GM12878 (cell line): ENCODE results near the gene AP4B1. TPM values are rescaled to one million over a fixed set of nuclear protein-coding genes. Genes with fewer than 3 reads are reported as not detected.

Source experiments
- ASH2L ChIP-seq: fragments of 300-600, 200-600 bp; sonication (generic); IDR thresholded peaks from 2 replicates; pipeline ENCODE4 v1.6.1; 2017; ENCODE audit warnings: low read depth, mild to moderate bottlenecking, borderline replicate concordance
- BRCA1 ChIP-seq: IDR thresholded peaks from 2 replicates; pipeline ENCODE4 v1.6.1; 2011; ENCODE audit warnings: low read depth, low read length, improper control_type of control experiment
- CREM ChIP-seq: IDR thresholded peaks from 2 replicates; pipeline ENCODE4 v1.6.1; 2014; ENCODE audit warnings: antibody characterized with exemption, low read depth
- FOXK2 ChIP-seq: fragments of 450-650 bp; IDR thresholded peaks from 2 replicates; pipeline ENCODE4 v1.6.1; 2017; ENCODE audit warnings: mild to moderate bottlenecking, moderate library complexity
- GABPA ChIP-seq: IDR thresholded peaks from 2 replicates; pipeline ENCODE4 v1.6.1; 2014; ENCODE audit warnings: antibody characterized with exemption, low read depth, mild to moderate bottlenecking, inconsistent platforms
- KDM1A ChIP-seq: fragments of 200-600 bp; sonication (generic); IDR thresholded peaks from 2 replicates; pipeline ENCODE4 v1.6.1; 2016; ENCODE audit warnings: borderline replicate concordance
- MTA2 ChIP-seq: fragments of 450-650 bp; IDR thresholded peaks from 2 replicates; pipeline ENCODE4 v1.6.1; 2016; ENCODE audit warnings: low read depth, mild to moderate bottlenecking, moderate library complexity
- NFXL1 ChIP-seq: fragments of 450-650 bp; IDR thresholded peaks from 2 replicates; pipeline ENCODE4 v1.6.1; 2017; ENCODE audit warnings: antibody characterized with exemption, mild to moderate bottlenecking, borderline replicate concordance
- POLR2A ChIP-seq: IDR thresholded peaks from 2 replicates; pipeline ENCODE4 v1.6.1; 2011; ENCODE audit warnings: low read depth, mild to moderate bottlenecking, low read length
- RBBP5 ChIP-seq: fragments of 200-600 bp; sonication (generic); conservative IDR thresholded peaks from 2 replicates; pipeline ENCODE4 v1.6.1; 2016
- RUNX3 ChIP-seq: IDR thresholded peaks from 2 replicates; pipeline ENCODE4 v1.6.1; 2012; ENCODE audit warnings: low read length, inconsistent platforms
- SIX5 ChIP-seq: IDR thresholded peaks from 2 replicates; pipeline ENCODE4 v1.6.1; 2011; ENCODE audit warnings: mild to moderate bottlenecking, low read depth, low read length, moderate library complexity; ENCODE audit not compliant: severe bottlenecking
- SPI1 ChIP-seq: IDR thresholded peaks from 2 replicates; pipeline ENCODE4 v1.6.1; 2011; ENCODE audit warnings: low read depth, mild to moderate bottlenecking, low read length, moderate library complexity, borderline replicate concordance; ENCODE audit not compliant: insufficient read depth
- SUZ12 ChIP-seq: fragments of 200-600 bp; sonication (generic); IDR thresholded peaks from one replicate; pipeline ENCODE4 v1.6.1; 2018; ENCODE audit warnings: antibody characterized with exemption, mild to moderate bottlenecking; ENCODE audit not compliant: unreplicated experiment
- TAF1 ChIP-seq: IDR thresholded peaks from 2 replicates; pipeline ENCODE4 v1.6.1; 2011; ENCODE audit warnings: mild to moderate bottlenecking, low read depth, low read length, borderline replicate concordance
- TBL1XR1 ChIP-seq: IDR thresholded peaks from 2 replicates; pipeline ENCODE4 v1.6.1; 2012; ENCODE audit warnings: low read depth, low read length, improper control_type of control experiment
- ZNF24 ChIP-seq: fragments of 450-650 bp; IDR thresholded peaks from 2 replicates; pipeline ENCODE4 v1.6.1; 2017; ENCODE audit warnings: antibody characterized with exemption, mild to moderate bottlenecking
- ZZZ3 ChIP-seq: IDR thresholded peaks from 2 replicates; pipeline ENCODE4 v1.6.1; 2011; ENCODE audit warnings: low read depth; ENCODE audit not compliant: control insufficient read depth, insufficient read length
- polyA plus RNA-seq, 11 experiments: library from polyadenylated mRNA; depleted of rRNA in 4 of 11; unstranded in 6 of 11; stranded (reverse) in 5 of 11; fragments of >200 nt; fragmentation: Nextera tagmentation in 4 of 11; fragmentation: Illumina TruSeq in 1 of 11; extraction: Ambion mirVana in 4 of 11; extraction: Trizol in 1 of 11; gene quantifications; 1 replicate in 1 of 11; 2 replicates in 10 of 11; pipeline versions ENCODE4 v1.2.1 to v1.2.3, GENCODE V29; 2011 to 2016; ENCODE audit warnings: inconsistent platforms in 2 of 11, missing spikeins in 2 of 11, low read depth in 1 of 11
- total RNA-seq, 4 experiments: library from RNA; depleted of rRNA in 3 of 4; stranded (reverse); fragments of >200 nt in 3 of 4; fragmentation: Illumina TruSeq in 1 of 4; extraction: Trizol in 1 of 4; gene quantifications; 2 replicates each; pipeline versions ENCODE4 v1.2.1 to v1.2.3, GENCODE V29; 2013 to 2021
- TF ChIP-seq, protein P1 (sequence below): fragments of 450-650 bp; IDR thresholded peaks from 2 replicates; pipeline ENCODE4 v1.6.1; 2016; ENCODE audit warnings: mild to moderate bottlenecking
- TF ChIP-seq, protein P2 (sequence below): IDR thresholded peaks from 2 replicates; pipeline ENCODE4 v1.6.1; 2011; ENCODE audit warnings: borderline replicate concordance, low read depth, mild to moderate bottlenecking, moderate library complexity, low read length; ENCODE audit not compliant: insufficient read depth, poor library complexity, severe bottlenecking
- TF ChIP-seq, protein P3 (sequence below), 3 experiments: IDR thresholded peaks in 2 of 3; conservative IDR thresholded peaks in 1 of 3; 2 replicates each; pipeline ENCODE4 v1.5.1; 2011; ENCODE audit warnings: low read depth in 3 of 3, low read length in 3 of 3, mild to moderate bottlenecking in 3 of 3, control low read depth in 2 of 3, moderate library complexity in 2 of 3, inconsistent platforms in 1 of 3, mixed read lengths in 1 of 3; ENCODE audit not compliant: control insufficient read depth in 2 of 3, insufficient read depth in 1 of 3; ENCODE audit errors: extremely low read depth in 1 of 3
- TF ChIP-seq, protein P4 (sequence below): IDR thresholded peaks from 2 replicates; pipeline ENCODE4 v1.6.1; 2012; ENCODE audit warnings: mild to moderate bottlenecking, low read depth, low read length

The AP4B1 gene
- total and polyA plus RNA-seq, 10 of the 15 experiments (the other 5 are each of a cell fraction or from before 2014, with no cell fraction given): 27.2 to 61.0 (median 33.0) TPM

DNA sequence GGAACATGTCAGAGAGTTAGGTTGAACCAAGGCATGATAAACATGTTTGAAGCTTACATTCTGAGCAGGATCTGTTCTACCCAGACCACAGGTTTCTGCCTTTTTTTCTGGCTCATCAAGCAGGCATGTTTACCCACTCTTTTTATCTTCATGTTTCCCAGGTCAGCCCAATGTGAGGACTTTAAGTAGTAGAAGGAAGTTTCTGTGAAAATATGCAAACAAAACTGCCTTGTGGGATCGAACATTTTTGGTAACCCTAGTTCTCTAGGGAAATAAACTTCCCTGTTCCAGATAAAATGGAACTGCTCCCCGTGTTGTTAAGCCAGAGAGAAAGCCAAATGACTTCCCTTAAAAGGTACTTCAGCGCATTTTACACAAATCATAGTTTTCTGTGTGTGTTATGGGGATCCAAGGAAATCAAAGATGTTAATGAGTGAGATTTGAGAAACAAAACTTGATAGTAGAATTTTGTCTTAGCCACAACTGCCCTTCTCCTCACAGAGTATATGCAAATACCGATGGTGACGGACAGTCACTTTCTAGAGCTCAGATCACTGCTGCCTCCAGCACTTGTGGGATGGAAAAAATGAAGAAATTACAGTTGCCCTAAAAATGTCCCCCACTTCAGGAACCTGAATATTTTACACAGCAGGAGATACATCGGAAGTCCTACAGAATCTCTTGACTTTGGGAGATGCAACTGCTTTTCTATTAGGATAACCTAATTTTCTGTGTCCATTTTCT is 23.8 kb upstream of the AP4B1 start (continued):
- TF ChIP-seq, protein P1, sequence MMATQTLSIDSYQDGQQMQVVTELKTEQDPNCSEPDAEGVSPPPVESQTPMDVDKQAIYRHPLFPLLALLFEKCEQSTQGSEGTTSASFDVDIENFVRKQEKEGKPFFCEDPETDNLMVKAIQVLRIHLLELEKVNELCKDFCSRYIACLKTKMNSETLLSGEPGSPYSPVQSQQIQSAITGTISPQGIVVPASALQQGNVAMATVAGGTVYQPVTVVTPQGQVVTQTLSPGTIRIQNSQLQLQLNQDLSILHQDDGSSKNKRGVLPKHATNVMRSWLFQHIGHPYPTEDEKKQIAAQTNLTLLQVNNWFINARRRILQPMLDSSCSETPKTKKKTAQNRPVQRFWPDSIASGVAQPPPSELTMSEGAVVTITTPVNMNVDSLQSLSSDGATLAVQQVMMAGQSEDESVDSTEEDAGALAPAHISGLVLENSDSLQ: peak; percentile 91
- TF ChIP-seq RBBP5 (no peak), ZNF24 (no peak), CREM (no peak), POLR2A (no peak), KDM1A (no peak), ASH2L (no peak), RUNX3 (peak; percentile 17; the same call in 1 of the 2 replicates), SIX5 (no peak), TAF1 (0 out of 2 replicates have a peak, but pooled peaks have one; percentile 24), SUZ12 (no peak), TBL1XR1 (no peak), ZZZ3 (no peak), MTA2 (peak; percentile 5; the same call in 1 of the 2 replicates), BRCA1 (no peak), FOXK2 (no peak), NFXL1 (0 out of 2 replicates have a peak, but pooled peaks have one; percentile 11), GABPA (no peak), SPI1 (no peak)
- TF ChIP-seq, protein P2, sequence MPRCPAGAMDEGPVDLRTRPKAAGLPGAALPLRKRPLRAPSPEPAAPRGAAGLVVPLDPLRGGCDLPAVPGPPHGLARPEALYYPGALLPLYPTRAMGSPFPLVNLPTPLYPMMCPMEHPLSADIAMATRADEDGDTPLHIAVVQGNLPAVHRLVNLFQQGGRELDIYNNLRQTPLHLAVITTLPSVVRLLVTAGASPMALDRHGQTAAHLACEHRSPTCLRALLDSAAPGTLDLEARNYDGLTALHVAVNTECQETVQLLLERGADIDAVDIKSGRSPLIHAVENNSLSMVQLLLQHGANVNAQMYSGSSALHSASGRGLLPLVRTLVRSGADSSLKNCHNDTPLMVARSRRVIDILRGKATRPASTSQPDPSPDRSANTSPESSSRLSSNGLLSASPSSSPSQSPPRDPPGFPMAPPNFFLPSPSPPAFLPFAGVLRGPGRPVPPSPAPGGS: no peak
- TF ChIP-seq, protein P3, sequence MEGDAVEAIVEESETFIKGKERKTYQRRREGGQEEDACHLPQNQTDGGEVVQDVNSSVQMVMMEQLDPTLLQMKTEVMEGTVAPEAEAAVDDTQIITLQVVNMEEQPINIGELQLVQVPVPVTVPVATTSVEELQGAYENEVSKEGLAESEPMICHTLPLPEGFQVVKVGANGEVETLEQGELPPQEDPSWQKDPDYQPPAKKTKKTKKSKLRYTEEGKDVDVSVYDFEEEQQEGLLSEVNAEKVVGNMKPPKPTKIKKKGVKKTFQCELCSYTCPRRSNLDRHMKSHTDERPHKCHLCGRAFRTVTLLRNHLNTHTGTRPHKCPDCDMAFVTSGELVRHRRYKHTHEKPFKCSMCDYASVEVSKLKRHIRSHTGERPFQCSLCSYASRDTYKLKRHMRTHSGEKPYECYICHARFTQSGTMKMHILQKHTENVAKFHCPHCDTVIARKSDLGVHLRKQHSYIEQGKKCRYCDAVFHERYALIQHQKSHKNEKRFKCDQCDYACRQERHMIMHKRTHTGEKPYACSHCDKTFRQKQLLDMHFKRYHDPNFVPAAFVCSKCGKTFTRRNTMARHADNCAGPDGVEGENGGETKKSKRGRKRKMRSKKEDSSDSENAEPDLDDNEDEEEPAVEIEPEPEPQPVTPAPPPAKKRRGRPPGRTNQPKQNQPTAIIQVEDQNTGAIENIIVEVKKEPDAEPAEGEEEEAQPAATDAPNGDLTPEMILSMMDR (IDR thresholded peaks at IDR 0.05 in 2 of 3, conservative IDR thresholded peaks at IDR 0.05 in 1 of 3; ENCODE audit: control insufficient read depth in 2 of 3, extremely low read depth in 1 of 3, insufficient read depth in 1 of 3, low read depth in 3 of 3, low read length in 3 of 3): no peak
- TF ChIP-seq, protein P4, sequence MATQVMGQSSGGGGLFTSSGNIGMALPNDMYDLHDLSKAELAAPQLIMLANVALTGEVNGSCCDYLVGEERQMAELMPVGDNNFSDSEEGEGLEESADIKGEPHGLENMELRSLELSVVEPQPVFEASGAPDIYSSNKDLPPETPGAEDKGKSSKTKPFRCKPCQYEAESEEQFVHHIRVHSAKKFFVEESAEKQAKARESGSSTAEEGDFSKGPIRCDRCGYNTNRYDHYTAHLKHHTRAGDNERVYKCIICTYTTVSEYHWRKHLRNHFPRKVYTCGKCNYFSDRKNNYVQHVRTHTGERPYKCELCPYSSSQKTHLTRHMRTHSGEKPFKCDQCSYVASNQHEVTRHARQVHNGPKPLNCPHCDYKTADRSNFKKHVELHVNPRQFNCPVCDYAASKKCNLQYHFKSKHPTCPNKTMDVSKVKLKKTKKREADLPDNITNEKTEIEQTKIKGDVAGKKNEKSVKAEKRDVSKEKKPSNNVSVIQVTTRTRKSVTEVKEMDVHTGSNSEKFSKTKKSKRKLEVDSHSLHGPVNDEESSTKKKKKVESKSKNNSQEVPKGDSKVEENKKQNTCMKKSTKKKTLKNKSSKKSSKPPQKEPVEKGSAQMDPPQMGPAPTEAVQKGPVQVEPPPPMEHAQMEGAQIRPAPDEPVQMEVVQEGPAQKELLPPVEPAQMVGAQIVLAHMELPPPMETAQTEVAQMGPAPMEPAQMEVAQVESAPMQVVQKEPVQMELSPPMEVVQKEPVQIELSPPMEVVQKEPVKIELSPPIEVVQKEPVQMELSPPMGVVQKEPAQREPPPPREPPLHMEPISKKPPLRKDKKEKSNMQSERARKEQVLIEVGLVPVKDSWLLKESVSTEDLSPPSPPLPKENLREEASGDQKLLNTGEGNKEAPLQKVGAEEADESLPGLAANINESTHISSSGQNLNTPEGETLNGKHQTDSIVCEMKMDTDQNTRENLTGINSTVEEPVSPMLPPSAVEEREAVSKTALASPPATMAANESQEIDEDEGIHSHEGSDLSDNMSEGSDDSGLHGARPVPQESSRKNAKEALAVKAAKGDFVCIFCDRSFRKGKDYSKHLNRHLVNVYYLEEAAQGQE: no peak
